NCI-H2107 treated with DMSO at 0.1 percent for 48 hours (cell line): ENCODE measurements around the gene ACTR5.
"Not testable (repeated sequence)": the region's sequence is repeated elsewhere in the genome, so short reads cannot be mapped to it uniquely, and the experiment has no call there.

Experiments
- DNase-seq: peaks from one replicate; lab custom pipeline; 2025; ENCODE audit not compliant: unreplicated experiment; lab: John Stamatoyannopoulos, UW

ACTR5 gene

DNA sequence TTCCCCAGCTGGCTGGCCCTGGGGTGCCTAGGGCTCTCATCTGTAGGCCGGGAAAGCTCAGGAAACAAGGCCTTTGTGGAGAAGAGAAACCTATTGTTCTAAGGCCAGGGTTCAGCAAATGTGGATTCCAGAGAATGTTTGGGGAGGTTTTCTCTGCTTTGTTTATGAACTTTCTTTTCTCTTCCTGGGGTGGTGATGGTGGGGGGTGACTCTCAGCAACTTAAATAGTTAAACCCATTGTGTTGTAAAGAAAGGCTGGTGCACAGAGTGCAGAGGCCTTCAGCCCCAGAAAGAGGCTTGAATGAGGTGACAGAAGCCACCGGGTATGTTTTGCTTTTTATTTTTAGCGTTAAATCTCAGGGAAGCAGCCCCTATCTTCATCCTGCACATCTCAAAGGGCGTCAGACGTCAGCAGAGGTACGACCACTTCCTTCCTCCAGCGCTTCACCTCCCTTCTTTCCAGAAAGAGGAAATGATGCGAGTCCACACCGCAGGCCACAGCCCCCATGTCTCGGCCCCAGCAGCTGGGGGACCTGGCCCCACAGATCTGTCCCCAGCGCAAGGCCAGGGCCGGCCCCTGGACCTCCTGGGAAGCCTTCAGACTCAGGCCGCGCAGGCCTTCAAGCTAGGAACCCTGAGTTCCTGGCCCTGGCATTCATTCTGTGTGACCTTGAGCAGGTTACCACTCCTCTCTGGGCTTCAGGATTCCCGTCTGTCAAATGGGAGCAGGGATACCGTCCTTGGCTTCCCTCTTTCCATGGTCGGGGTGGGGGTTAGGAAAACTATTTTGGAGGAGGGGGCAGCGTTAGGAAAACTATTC lies 56.6 kb downstream of the ACTR5 start:
- no peak for DNase-seq

GRCh38 chr20:38805502-38805957 lies 57.3 kb downstream of the ACTR5 start, which contains the start of gene PPP1R16B:
PPP1R16B (plus strand) TSS chr20:38805697; CDS start chr20:38835926, 30,229 bp downstream.
- DNase-seq = no peak

DNA sequence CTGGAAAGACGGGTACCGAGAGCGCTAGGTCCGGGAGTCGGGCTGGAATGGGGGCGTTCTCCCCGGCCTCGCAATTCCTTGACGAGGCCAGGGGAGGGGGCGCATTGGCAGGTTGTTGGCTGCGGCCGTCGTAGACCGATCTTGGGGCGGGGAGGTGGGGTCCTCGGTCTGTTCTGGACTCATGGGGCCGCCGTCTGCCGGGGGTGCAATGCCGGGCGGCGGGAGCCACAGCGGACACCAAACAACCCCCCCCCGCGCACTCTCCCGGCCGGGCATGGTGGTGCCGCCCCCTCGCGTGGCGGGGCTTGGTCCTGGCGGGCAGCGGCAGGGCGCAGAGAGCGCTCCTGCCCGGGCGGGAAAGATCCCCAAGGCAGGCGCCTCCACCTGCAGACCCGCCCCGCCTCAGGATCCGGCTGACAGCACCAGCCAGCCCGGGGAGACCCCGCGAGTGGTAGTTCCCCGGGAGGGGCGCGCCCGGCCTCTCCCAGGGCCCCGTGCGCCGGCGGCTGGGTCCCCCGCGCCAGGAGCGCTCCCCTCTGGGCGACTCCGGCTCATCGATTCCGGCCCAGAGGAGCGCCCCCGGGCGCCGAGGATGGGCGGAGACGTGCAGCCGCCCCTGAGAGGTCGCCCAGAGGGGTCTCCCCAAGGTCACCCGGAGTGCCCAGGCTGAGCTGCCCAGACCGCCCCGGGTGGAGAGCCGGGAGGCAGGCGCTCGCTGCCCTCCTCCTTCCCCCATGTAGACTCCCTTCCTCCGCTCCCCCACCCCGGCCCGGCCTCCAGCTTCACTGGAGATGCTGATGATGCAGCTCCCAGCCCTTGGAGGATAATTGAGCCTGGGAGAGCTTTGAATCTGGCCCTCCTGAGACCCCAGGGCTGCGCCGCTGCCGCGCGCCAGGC lies 57.9 kb downstream of the ACTR5 start:
- DNase-seq = no peak

- no peak for DNase-seq
Observed at GRCh38 chr20:38806855-38807655, 58.8 kb downstream of the ACTR5 start.

- no peak for DNase-seq
Observed at GRCh38 chr20:38809942-38810341, 61.7 kb downstream of the ACTR5 start.

DNA sequence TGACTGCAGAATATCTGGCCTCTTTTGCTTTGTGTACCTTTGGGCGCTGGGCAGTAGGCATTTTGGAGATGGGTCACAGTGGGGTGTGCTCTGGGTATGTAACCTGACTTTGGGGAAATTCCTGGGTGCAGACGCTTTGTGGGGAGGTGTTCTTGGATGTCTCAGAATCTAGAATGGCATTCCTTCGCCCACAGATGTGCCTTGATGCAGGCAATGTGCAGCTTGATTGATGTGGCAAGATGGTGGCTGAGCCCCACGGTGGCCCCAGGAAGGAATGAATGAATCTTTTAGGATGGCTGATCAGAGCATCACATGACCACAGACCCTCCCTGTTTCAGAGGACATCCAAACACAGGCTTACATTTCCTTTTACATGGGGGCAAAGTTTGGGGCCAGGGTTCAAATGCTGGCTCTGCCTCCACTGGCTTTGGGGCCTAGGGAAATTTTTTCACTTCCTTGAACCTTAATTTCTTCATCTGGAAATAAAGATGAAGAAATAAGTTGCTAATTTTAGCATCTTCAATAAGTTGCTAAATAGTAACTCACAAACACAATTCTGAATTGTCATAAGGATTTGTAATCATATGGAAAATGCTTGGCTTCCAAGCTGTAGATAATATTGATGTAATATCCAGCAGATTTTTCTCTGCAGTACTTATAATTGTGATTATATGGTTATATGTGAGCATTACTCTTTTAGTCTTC lies 62.8 kb downstream of the ACTR5 start:
- DNase-seq = no peak

- DNase-seq = no peak
Observed at GRCh38 chr20:38811769-38812168, 63.5 kb downstream of the ACTR5 start.

DNA sequence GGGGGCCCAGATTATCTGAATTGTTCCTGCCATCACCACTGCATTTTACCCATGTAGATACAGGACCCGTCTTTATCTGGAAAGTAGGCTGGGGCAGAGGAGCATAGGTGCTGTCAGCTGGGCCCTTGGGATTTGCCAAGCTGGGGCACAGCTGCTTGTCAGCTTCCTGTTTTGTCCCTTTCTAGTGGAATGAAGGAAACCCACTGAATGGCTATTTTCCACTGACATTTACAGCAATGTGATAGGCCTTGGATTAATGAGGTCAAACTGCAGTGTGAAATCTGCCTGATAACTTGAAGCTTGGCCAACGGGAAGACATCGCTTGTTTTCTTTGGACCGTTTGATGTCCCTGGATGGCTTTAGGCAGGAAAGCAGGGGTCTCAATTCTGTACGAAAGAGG lies 63.9 kb downstream of the ACTR5 start:
- DNase-seq = no peak

- DNase-seq = no peak
Observed at GRCh38 chr20:38812709-38813573, 64.7 kb downstream of the ACTR5 start.

- DNase-seq = not testable (repeated sequence)
Observed at GRCh38 chr20:38813574-38813962, 65.3 kb downstream of the ACTR5 start.

DNA sequence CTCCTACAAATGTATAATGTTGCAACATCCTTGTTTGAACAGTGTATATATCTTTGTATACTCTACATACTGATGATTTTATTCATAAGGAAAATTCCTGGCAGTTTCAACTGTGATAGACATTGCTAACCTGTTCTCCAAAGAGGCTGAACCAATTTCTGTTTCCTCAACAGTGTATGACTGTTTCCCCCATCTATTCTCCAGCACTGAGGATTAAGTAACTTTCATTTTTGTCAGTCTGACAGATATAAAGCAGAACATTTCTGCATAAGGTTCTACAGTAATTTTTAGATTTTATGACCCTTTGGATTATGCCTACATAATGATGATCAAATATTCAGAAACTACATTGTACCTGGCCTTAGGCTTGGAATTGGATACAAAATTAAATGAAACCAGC lies 67.2 kb downstream of the ACTR5 start:
- DNase-seq = no peak

GRCh38 chr20:38818113-38819065 lies 70.1 kb downstream of the ACTR5 start:
- no peak for DNase-seq
